LNCAP (cell line): Measurements from ENCODE around the gene CDKN2A.

Experiments used
- CTCF ChIP-seq: fragments of 450-650 bp; IDR thresholded peaks from 2 replicates; pipeline ENCODE4 v1.5.1; 2017; ENCODE audit warnings: mild to moderate bottlenecking

The CDKN2A gene

DNA sequence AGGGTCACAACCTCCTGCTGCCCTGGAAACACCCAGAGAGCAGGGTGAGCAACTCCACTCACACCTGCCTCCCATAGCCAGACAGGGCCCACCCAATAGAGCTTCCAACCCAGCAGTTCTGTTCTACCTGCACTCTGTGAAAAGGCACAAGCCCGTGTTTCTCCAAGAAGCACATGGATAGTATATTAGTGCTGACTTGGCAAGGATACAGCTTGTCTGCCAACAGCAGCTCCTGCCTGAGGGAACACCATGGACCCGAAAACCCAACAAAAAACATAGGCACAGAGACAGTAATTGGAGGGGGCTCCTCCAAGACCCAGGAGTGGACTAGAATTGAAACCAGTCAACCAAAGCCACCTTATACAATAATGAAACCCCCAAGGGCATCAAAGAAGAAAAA, 48.6 kb downstream of the CDKN2A start:
- no peak for TF ChIP-seq CTCF

GRCh38 chr9:21943464-21943863, 50.7 kb downstream of the CDKN2A start:
- no peak for TF ChIP-seq CTCF

DNA sequence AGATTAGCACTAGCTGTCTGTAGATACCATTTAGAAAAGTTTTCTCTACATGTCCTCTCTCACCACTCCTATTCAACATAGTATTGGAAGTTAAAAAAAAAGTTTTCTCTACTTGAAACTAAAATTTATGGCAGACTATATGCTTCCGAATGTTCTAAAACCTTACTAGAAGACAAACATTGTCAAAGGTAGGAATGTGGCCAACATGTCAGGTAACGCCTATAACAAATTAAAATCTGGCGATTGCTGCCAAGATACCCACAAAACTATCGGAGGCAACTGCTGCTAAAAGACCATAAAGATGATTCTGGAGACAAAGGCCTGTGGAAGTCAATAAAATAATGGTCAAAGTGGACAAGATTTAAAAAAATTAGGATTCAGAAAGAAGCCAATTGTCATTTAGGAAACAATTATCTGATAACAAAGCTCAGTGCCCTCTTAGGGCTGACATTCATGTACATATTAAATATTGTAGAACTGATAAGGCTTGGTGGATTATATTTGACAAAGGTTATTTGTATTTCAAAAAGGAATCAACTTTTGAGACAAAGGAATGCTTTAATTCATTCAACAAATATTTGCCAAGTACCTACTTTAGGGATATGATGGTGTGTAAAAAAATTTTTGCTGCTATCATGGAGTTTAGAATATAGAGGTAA, 52.7 kb downstream of the CDKN2A start:
- no peak for TF ChIP-seq CTCF

GRCh38 chr9:21936161-21936560, 58.0 kb downstream of the CDKN2A start:
- no peak for TF ChIP-seq CTCF

- TF ChIP-seq CTCF = no peak
Measured at GRCh38 chr9:21935631-21936030, 58.6 kb downstream of the CDKN2A start.

GRCh38 chr9:21933865-21934264, 60.3 kb downstream of the CDKN2A start:
- TF ChIP-seq CTCF = no peak

GRCh38 chr9:21933281-21933680, 60.9 kb downstream of the CDKN2A start:
- no peak for TF ChIP-seq CTCF

- no peak for TF ChIP-seq CTCF
Measured at GRCh38 chr9:21931428-21931827, 62.8 kb downstream of the CDKN2A start.
